Testis (tissue), 3 donors: Measurements from ENCODE around the gene MARCHF5. TPM values are rescaled to one million over a fixed set of nuclear protein-coding genes. Genes with fewer than 3 reads are reported as not detected.

ENCODE experiments used
- DNase-seq: peaks from one replicate; pipeline ENCODE4 v3.0.0-alpha.2; 2019
- H3K27ac ChIP-seq, 2 donors: fragments of 200-600 bp; sonication (generic); one replicate each; pipeline ENCODE4 v1.5.1; 2019
- H3K27me3 ChIP-seq: fragments of 200-600 bp; sonication (generic); one replicate; pipeline ENCODE4 v1.5.1; 2019
- H3K36me3 ChIP-seq: fragments of 200-600 bp; sonication (generic); one replicate; pipeline ENCODE4 v1.5.1; 2017; ENCODE audit warnings: low read depth; ENCODE audit errors: missing control alignments
- H3K4me1 ChIP-seq: fragments of 200-600 bp; sonication (generic); one replicate; pipeline ENCODE4 v1.5.1; 2019
- H3K4me3 ChIP-seq, 2 donors: fragments of 200-600 bp; sonication (generic); one replicate each; pipeline ENCODE4 v1.5.1; 2017 to 2019
- H3K9me3 ChIP-seq: fragments of 200-600 bp; sonication (generic); one replicate; pipeline ENCODE4 v1.5.1; 2017
- CTCF ChIP-seq, 3 experiments: fragments of 450-650 bp in 2 of 3; fragments of 200-600 bp in 1 of 3; sonication (generic) in 1 of 3; IDR thresholded peaks; one replicate each; pipeline ENCODE4 v1.5.1; 2016 to 2019; ENCODE audit warnings: antibody characterized with exemption in 3 of 3, mild to moderate bottlenecking in 2 of 3, moderate library complexity in 1 of 3
- POLR2A ChIP-seq: fragments of 450-650 bp; IDR thresholded peaks from one replicate; pipeline ENCODE4 v1.6.1; 2017; ENCODE audit warnings: antibody characterized with exemption, mild to moderate bottlenecking, moderate library complexity
- WGBS, 2 donors: methylation state at CpG; one replicate each; pipeline ENCODE4 v1.1.5; 2018; 5-methylcytosine and 5-hydroxymethylcytosine counted together
- intact Hi-C: fragments of 100-400 bp; cut with DNase I; formaldehyde crosslinking; loops from one replicate; pipeline ENCODE4 v1.15.1; 2023; ENCODE audit warnings: low total_unique reads
- polyA plus RNA-seq: library from polyadenylated mRNA; stranded (reverse); fragments of 350-450 nt; fragmentation: Illumina TruSeq; extraction: RNeasy Lipid Tissue Mini Kit (QIAGEN cat#74804); gene quantifications from one replicate; pipeline ENCODE4 v1.2.3, GENCODE V29; 2014; ENCODE audit warnings: low read depth, low replicate concordance; ENCODE audit not compliant: insufficient read depth
- total RNA-seq, 2 donors: library from RNA; depleted of rRNA; stranded (reverse); fragments of >200 nt; gene quantifications; one replicate each; pipeline ENCODE4 v1.2.3, GENCODE V29; 2016

MARCHF5 gene
- total and polyA plus RNA-seq, 3 donors from 2014 or later, result 17.1 to 53.9 (median 23.3) TPM

- DNase-seq, result peak; percentile 70
- Histone ChIP-seq H3K36me3 (no peaks in the 10 kb centered on the region), H3K9me3 (no peaks in the 10 kb centered on the region), H3K4me3 (peak overlapping the region; percentile 88 to 98), H3K27me3 (no peaks in the 10 kb centered on the region), H3K27ac (peak overlapping the region; percentile 94 to 98), H3K4me1 (peaks cover 6% of the 10 kb centered on the region)
- WGBS, 2 donors, result 0 to 1% methylated on average over 13 to 30 of the region's 33 CpGs
- intact Hi-C loops, result no loop called here
- no peak for TF ChIP-seq POLR2A
- no peak for TF ChIP-seq CTCF (IDR thresholded peaks at IDR 0.05)
Measured at GRCh38 chr10:92290076-92290836, 711 bp upstream of the MARCHF5 start.

GRCh38 chr10:92291616-92291865, 574 bp downstream of the MARCHF5 start:
- WGBS, 2 donors, result 0% methylated on average over 9 to 10 of the region's 10 CpGs
- H3K27ac ChIP-seq, result peak overlapping the region; percentile 94 to 98
- DNase-seq, result no peak

DNA sequence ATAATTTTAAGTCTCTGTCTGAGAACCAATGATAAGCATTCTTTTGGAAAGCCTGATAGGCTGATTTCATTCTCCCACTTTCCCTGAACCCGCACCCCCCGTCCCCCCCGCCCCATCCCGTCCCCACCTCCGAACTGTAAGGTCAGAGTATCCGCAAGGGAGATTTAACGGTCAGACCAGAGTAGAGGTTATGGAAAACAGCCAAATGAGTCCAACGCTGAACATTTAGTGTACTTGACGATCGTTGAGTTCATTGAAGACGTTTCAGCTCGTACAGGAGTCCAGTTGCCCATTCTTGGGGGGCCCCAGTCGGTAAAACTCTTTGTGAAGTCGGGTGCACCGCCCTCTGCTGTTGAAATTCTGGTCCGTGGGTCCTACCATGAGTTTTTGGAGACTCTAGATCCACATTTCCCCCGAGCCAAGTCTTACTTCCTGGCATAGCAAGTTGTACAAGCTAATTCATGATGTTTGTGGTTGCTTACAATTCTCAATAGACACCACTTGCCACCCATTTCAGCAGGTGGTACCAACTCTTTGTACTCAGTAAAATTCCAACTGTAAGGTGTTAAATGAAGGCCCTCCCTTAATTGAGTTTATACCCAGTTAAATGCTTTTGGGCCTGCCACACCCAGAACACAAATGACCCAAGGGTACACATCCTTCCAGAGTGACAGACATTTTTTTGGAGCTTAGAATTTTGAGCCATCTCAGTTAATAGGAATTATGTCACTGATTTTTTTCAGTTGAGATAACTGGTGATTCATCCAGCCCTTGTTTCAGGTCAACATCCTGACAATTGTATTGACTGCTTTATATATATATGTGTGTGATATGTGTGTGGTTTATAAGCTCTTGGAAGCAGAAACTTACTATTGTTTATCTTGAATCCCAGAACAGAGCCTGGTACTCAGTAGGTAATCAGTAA, 1.2 kb downstream of the MARCHF5 start:
- intact Hi-C loops, result no loop called here
- Histone ChIP-seq H3K27ac (peak overlapping the region; percentile 94 to 98), H3K36me3 (no peaks in the 10 kb centered on the region)

More at GRCh38 chr10:92291616-92291865, 574 bp downstream of the MARCHF5 start:
- peaks cover 6% of the 10 kb centered on the region for H3K4me1 ChIP-seq
- H3K9me3 ChIP-seq, result no peaks in the 10 kb centered on the region
- no peaks in the 10 kb centered on the region for H3K36me3 ChIP-seq
- intact Hi-C loops, result no loop called here
- no peaks in the 10 kb centered on the region for H3K27me3 ChIP-seq
- peak overlapping the region; percentile 88 to 98 for H3K4me3 ChIP-seq
- no peak for TF ChIP-seq POLR2A
- no peak for TF ChIP-seq CTCF (IDR thresholded peaks at IDR 0.05)

GRCh38 chr10:92298487-92298886, 7.5 kb downstream of the MARCHF5 start:
- H3K27ac ChIP-seq, result no peak overlapping the region
- H3K4me3 ChIP-seq, result no peak overlapping the region
- no peak for DNase-seq
- no peaks in the 10 kb centered on the region for H3K9me3 ChIP-seq
- no peaks in the 10 kb centered on the region for H3K4me1 ChIP-seq
- no peaks in the 10 kb centered on the region for H3K27me3 ChIP-seq
- intact Hi-C loops, result no loop called here
- 74 to 78% methylated on average over 6 of the region's 6 CpGs for WGBS, 2 donors
- H3K36me3 ChIP-seq, result no peaks in the 10 kb centered on the region
- TF ChIP-seq POLR2A (no peak), CTCF (IDR thresholded peaks at IDR 0.05) (no peak)

More for the DNA sequence above, 1.2 kb downstream of the MARCHF5 start:
- no peaks in the 10 kb centered on the region for H3K27me3 ChIP-seq
- no peaks in the 10 kb centered on the region for H3K9me3 ChIP-seq
- peak; percentile 73 for DNase-seq
- H3K4me1 ChIP-seq, result peaks cover 6% of the 10 kb centered on the region
- 0 to 1% methylated on average over 17 of the region's 17 CpGs for WGBS, 2 donors
- H3K4me3 ChIP-seq, result peak overlapping the region; percentile 88 to 98
- TF ChIP-seq CTCF (IDR thresholded peaks at IDR 0.05), result peak in 2 of 3 experiments; percentile 13 to 25
- no peak for TF ChIP-seq POLR2A
